Ishikawa (cell line): ENCODE measurements around the gene PIP4K2A.

Experiments
- CEBPB ChIP-seq: IDR thresholded peaks from 2 replicates; pipeline ENCODE4 v1.6.1; 2012
- CREB1 ChIP-seq: IDR thresholded peaks from 2 replicates; pipeline ENCODE4 v1.6.1; 2012; ENCODE audit warnings: low read depth
- EP300 ChIP-seq: IDR thresholded peaks from 2 replicates; pipeline ENCODE4 v1.6.1; 2012; ENCODE audit warnings: borderline replicate concordance
- RAD21 ChIP-seq: IDR thresholded peaks from 2 replicates; pipeline ENCODE4 v1.6.1; 2012; ENCODE audit warnings: low read depth
- TAF1 ChIP-seq: IDR thresholded peaks from 2 replicates; pipeline ENCODE4 v1.6.1; 2012; ENCODE audit warnings: low read depth, mild to moderate bottlenecking
- TCF12 ChIP-seq: IDR thresholded peaks from 2 replicates; pipeline ENCODE4 v1.6.1; 2012; ENCODE audit warnings: low read depth
- YY1 ChIP-seq: IDR thresholded peaks from 2 replicates; pipeline ENCODE4 v1.6.1; 2012; ENCODE audit warnings: low read depth
- TF ChIP-seq, protein P1 (sequence below): IDR thresholded peaks from 2 replicates; pipeline ENCODE4 v1.6.1; 2012
- TF ChIP-seq, protein P2 (sequence below): IDR thresholded peaks from 2 replicates; pipeline ENCODE4 v1.6.1; 2012; ENCODE audit warnings: low read depth, mild to moderate bottlenecking
- TF ChIP-seq, protein P3 (sequence below): IDR thresholded peaks from 2 replicates; pipeline ENCODE4 v1.6.1; 2012

DNA sequence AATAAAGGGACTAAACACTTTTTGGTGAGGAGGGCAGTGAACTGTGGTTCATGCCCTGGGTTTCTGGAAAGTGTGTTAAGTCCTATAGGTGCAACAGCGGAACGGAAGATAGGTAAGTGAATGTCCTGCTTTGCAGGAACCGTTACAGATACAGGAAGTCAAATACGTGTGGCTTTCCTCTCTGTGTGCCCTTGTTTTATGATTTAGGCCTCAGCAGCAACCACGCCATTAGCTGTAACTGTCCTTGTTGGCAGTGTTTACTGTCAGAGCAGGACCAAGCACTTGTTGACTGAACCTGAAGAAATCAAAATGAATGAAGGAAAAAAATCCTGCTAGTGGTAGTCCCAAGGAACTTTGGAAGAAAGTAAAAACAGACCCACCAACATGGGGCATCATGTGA lies 150.3 kb downstream of the PIP4K2A start:
- TF ChIP-seq YY1 = no peak
- no peak for TF ChIP-seq CREB1
- no peak for TF ChIP-seq RAD21
- no peak for TF ChIP-seq TCF12
- TF ChIP-seq, protein P1, sequence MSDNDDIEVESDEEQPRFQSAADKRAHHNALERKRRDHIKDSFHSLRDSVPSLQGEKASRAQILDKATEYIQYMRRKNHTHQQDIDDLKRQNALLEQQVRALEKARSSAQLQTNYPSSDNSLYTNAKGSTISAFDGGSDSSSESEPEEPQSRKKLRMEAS = no peak
- TF ChIP-seq, protein P2, sequence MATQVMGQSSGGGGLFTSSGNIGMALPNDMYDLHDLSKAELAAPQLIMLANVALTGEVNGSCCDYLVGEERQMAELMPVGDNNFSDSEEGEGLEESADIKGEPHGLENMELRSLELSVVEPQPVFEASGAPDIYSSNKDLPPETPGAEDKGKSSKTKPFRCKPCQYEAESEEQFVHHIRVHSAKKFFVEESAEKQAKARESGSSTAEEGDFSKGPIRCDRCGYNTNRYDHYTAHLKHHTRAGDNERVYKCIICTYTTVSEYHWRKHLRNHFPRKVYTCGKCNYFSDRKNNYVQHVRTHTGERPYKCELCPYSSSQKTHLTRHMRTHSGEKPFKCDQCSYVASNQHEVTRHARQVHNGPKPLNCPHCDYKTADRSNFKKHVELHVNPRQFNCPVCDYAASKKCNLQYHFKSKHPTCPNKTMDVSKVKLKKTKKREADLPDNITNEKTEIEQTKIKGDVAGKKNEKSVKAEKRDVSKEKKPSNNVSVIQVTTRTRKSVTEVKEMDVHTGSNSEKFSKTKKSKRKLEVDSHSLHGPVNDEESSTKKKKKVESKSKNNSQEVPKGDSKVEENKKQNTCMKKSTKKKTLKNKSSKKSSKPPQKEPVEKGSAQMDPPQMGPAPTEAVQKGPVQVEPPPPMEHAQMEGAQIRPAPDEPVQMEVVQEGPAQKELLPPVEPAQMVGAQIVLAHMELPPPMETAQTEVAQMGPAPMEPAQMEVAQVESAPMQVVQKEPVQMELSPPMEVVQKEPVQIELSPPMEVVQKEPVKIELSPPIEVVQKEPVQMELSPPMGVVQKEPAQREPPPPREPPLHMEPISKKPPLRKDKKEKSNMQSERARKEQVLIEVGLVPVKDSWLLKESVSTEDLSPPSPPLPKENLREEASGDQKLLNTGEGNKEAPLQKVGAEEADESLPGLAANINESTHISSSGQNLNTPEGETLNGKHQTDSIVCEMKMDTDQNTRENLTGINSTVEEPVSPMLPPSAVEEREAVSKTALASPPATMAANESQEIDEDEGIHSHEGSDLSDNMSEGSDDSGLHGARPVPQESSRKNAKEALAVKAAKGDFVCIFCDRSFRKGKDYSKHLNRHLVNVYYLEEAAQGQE = no peak
- TF ChIP-seq CEBPB = no peak
- no peak for TF ChIP-seq EP300
- TF ChIP-seq, protein P3, sequence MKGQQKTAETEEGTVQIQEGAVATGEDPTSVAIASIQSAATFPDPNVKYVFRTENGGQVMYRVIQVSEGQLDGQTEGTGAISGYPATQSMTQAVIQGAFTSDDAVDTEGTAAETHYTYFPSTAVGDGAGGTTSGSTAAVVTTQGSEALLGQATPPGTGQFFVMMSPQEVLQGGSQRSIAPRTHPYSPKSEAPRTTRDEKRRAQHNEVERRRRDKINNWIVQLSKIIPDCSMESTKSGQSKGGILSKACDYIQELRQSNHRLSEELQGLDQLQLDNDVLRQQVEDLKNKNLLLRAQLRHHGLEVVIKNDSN = no peak
- no peak for TF ChIP-seq TAF1
